H9 (cell line): Measurements from ENCODE around the gene MXD3. TPM values are rescaled to one million over a fixed set of nuclear protein-coding genes. Genes with fewer than 3 reads are reported as not detected.

Source experiments
- DNase-seq: peaks from one replicate; pipeline ENCODE4 v3.0.0-alpha.2; 2017
- H2AFZ ChIP-seq: one replicate; pipeline ENCODE4 v1.6.1; 2013; ENCODE audit warnings: mild to moderate bottlenecking, low read length, control low read depth, moderate library complexity
- H2AK5ac ChIP-seq: 2 replicates; pipeline ENCODE4 v1.6.1; 2013; ENCODE audit warnings: low read length, control low read depth, mixed read lengths; ENCODE audit not compliant: insufficient read length
- H2BK120ac ChIP-seq: one replicate; pipeline ENCODE4 v1.6.1; 2013; ENCODE audit warnings: low read depth, mild to moderate bottlenecking, low read length, control low read depth, inconsistent platforms; ENCODE audit not compliant: poor library complexity, severe bottlenecking
- H2BK12ac ChIP-seq: 2 replicates; pipeline ENCODE4 v1.6.1; 2013; ENCODE audit warnings: low read length, control low read depth, mixed read lengths, low read depth; ENCODE audit not compliant: insufficient read length
- H2BK15ac ChIP-seq: 2 replicates; pipeline ENCODE4 v1.6.1; 2013; ENCODE audit warnings: low read depth, low read length, control low read depth
- H2BK20ac ChIP-seq: one replicate; pipeline ENCODE4 v1.6.1; 2013; ENCODE audit warnings: low read depth, mild to moderate bottlenecking, low read length, control low read depth, inconsistent platforms; ENCODE audit not compliant: poor library complexity, severe bottlenecking
- H2BK5ac ChIP-seq: 2 replicates; pipeline ENCODE4 v1.6.1; 2013; ENCODE audit warnings: low read length, control low read depth, mixed read lengths; ENCODE audit not compliant: insufficient read length
- H3K14ac ChIP-seq: 2 replicates; pipeline ENCODE4 v1.6.1; 2013; ENCODE audit warnings: low read length, control low read depth; ENCODE audit not compliant: insufficient read depth
- H3K18ac ChIP-seq: 2 replicates; pipeline ENCODE4 v1.6.1; 2013; ENCODE audit warnings: low read depth, mild to moderate bottlenecking, mixed read lengths, low read length, control low read depth; ENCODE audit not compliant: insufficient read length
- H3K23ac ChIP-seq: 2 replicates; pipeline ENCODE4 v1.6.1; 2013; ENCODE audit warnings: low read length, control low read depth, mixed read lengths, low read depth; ENCODE audit not compliant: insufficient read length
- H3K23me2 ChIP-seq: 2 replicates; pipeline ENCODE4 v1.6.1; 2013; ENCODE audit warnings: low read depth, mild to moderate bottlenecking, mixed read lengths, low read length, control low read depth; ENCODE audit not compliant: insufficient read length, poor library complexity, severe bottlenecking
- H3K27ac ChIP-seq: 2 replicates; pipeline ENCODE4 v1.5.1; 2013; ENCODE audit warnings: low read length, control low read depth, mixed read lengths, low read depth; ENCODE audit not compliant: insufficient read length
- H3K27me3 ChIP-seq: 2 replicates; pipeline ENCODE4 v1.6.1; 2013; ENCODE audit warnings: low read length, control low read depth, inconsistent platforms; ENCODE audit not compliant: insufficient read depth
- H3K4ac ChIP-seq: 2 replicates; pipeline ENCODE4 v1.6.1; 2013; ENCODE audit warnings: low read depth, mild to moderate bottlenecking, control low read depth, inconsistent platforms, low read length, moderate library complexity
- H3K4me1 ChIP-seq: 2 replicates; pipeline ENCODE4 v1.6.1; 2013; ENCODE audit warnings: low read length, control low read depth, inconsistent platforms; ENCODE audit not compliant: insufficient read depth
- H3K4me2 ChIP-seq: 2 replicates; pipeline ENCODE4 v1.6.1; 2013; ENCODE audit warnings: low read length, control low read depth, mixed read lengths; ENCODE audit not compliant: insufficient read length, insufficient read depth
- H3K56ac ChIP-seq: 2 replicates; pipeline ENCODE4 v1.6.1; 2013; ENCODE audit warnings: low read depth, mild to moderate bottlenecking, mixed read lengths, low read length, control low read depth; ENCODE audit not compliant: insufficient read length
- H3K79me1 ChIP-seq: 2 replicates; pipeline ENCODE4 v1.6.1; 2013; ENCODE audit warnings: low read depth, mild to moderate bottlenecking, moderate library complexity, low read length, control low read depth, inconsistent platforms; ENCODE audit not compliant: insufficient read depth, poor library complexity, severe bottlenecking
- H3K79me2 ChIP-seq: 2 replicates; pipeline ENCODE4 v1.6.1; 2013; ENCODE audit warnings: low read length, control low read depth, inconsistent platforms; ENCODE audit not compliant: insufficient read depth
- H3K9ac ChIP-seq: 2 replicates; pipeline ENCODE4 v1.6.1; 2013; ENCODE audit warnings: low read length, control low read depth, mixed read lengths; ENCODE audit not compliant: insufficient read length; ENCODE audit errors: extremely low read depth
- H3K9me3 ChIP-seq: one replicate; pipeline ENCODE4 v1.6.1; 2013; ENCODE audit warnings: low read depth, low read length, inconsistent platforms; ENCODE audit not compliant: control insufficient read depth
- H3T11ph ChIP-seq: one replicate; pipeline ENCODE4 v1.6.1; 2013; ENCODE audit warnings: mild to moderate bottlenecking, low read length, control low read depth, inconsistent platforms
- H4K20me1 ChIP-seq: one replicate; pipeline ENCODE4 v1.6.1; 2013; ENCODE audit not compliant: control insufficient read depth, insufficient read length, insufficient read depth
- H4K5ac ChIP-seq: 2 replicates; pipeline ENCODE4 v1.6.1; 2013; ENCODE audit warnings: low read depth, mild to moderate bottlenecking, mixed read lengths, low read length, control low read depth; ENCODE audit not compliant: insufficient read length
- H4K8ac ChIP-seq: replicated peaks from 2 replicates; pipeline ENCODE4 v1.6.1; 2013; ENCODE audit warnings: low read length, control low read depth, mixed read lengths, low read depth; ENCODE audit not compliant: insufficient read length
- H4K91ac ChIP-seq: 2 replicates; pipeline ENCODE4 v1.6.1; 2013; ENCODE audit warnings: low read depth, mild to moderate bottlenecking, moderate library complexity, mixed read lengths, low read length, control low read depth; ENCODE audit not compliant: insufficient read length
- H3K27ac Mint-ChIP-seq, 3 experiments: 2 replicates in 2 of 3; 3 replicates in 1 of 3; pipeline ENCODE4 v1.8.0; 2020 to 2021; ENCODE audit warnings: mixed read lengths in 3 of 3, mild to moderate bottlenecking in 1 of 3, moderate library complexity in 1 of 3
- H3K27me3 Mint-ChIP-seq: 2 replicates; pipeline ENCODE4 v1.8.0; 2021; ENCODE audit warnings: low read depth, mild to moderate bottlenecking, moderate library complexity, mixed read lengths
- H3K36me3 Mint-ChIP-seq, 3 experiments: 2 replicates in 2 of 3; 3 replicates in 1 of 3; pipeline ENCODE4 v1.8.0; 2020 to 2021; ENCODE audit warnings: low read depth in 3 of 3, mixed read lengths in 3 of 3; ENCODE audit not compliant: insufficient read depth in 1 of 3
- H3K4me1 Mint-ChIP-seq, 2 experiments: 2 replicates each; pipeline ENCODE4 v1.8.0; 2020; ENCODE audit warnings: mixed read lengths in 2 of 2
- H3K4me3 Mint-ChIP-seq, 2 experiments: 2 replicates in 1 of 2; 3 replicates in 1 of 2; pipeline ENCODE4 v1.8.0; 2020 to 2021; ENCODE audit warnings: mild to moderate bottlenecking in 2 of 2, mixed read lengths in 2 of 2, moderate library complexity in 1 of 2
- H3K9me3 Mint-ChIP-seq, 2 experiments: 2 replicates in 1 of 2; 3 replicates in 1 of 2; pipeline ENCODE4 v1.8.0; 2020; ENCODE audit warnings: mild to moderate bottlenecking in 2 of 2, mixed read lengths in 2 of 2, moderate library complexity in 1 of 2
- CTCF ChIP-seq: fragments of 200-600 bp; sonication (generic); conservative IDR thresholded peaks from 3 replicates; pipeline ENCODE4 v1.8.0; 2021; ENCODE audit warnings: antibody characterized with exemption, mild to moderate bottlenecking
- WGBS: extraction: QIAGEN DNeasy Blood & Tissue Kit; methylation state at CpG from one replicate; pipeline ENCODE4 v1.1.7; 2013; ENCODE audit warnings: missing lambda C conversion rate, low lambda C conversion rate, mixed read lengths; ENCODE audit not compliant: insufficient read length; ENCODE audit errors: extremely low coverage; 5-methylcytosine and 5-hydroxymethylcytosine counted together
- total RNA-seq: library from RNA; stranded (reverse); gene quantifications from 2 replicates; pipeline ENCODE4 v1.2.1, GENCODE V29; 2021

MXD3 gene
- total RNA-seq, 1 experiment from 2014 or later, result 9.8 TPM

GRCh38 chr5:177313561-177314259 is 2.0 kb upstream of the MXD3 start:
- Histone ChIP-seq H2AFZ (no peak overlapping the region), H2AK5ac (no peak overlapping the region), H3K4me2 (no peak overlapping the region), H3K18ac (no peak overlapping the region), H2BK12ac (no peak overlapping the region), H3K9ac (no peak overlapping the region), H4K8ac (no peak overlapping the region), H2BK20ac (no peak overlapping the region), H3K4me1 (no peaks in the 10 kb centered on the region), H3K4ac (no peak overlapping the region), H3K79me1 (no peaks in the 10 kb centered on the region), H4K91ac (no peak overlapping the region), H4K5ac (no peak overlapping the region), H2BK15ac (no peak overlapping the region), H3K27me3 (no peaks in the 10 kb centered on the region), H3K27ac (no peak overlapping the region), H3K79me2 (no peaks in the 10 kb centered on the region), H3K23me2 (peaks cover 14% of the 10 kb centered on the region), H3T11ph (no peak overlapping the region), H3K9me3 (no peaks in the 10 kb centered on the region), H3K56ac (no peak overlapping the region), H3K14ac (no peak overlapping the region), H4K20me1 (no peaks in the 10 kb centered on the region), H2BK5ac (no peak overlapping the region), H2BK120ac (no peak overlapping the region), H3K23ac (no peak overlapping the region)
- H3K36me3 Mint-ChIP-seq, result peaks cover 0 to 4% (median 0%) of the 10 kb centered on the region in 3 experiments; a peak in 1 of 7 replicates
- peaks cover 19 to 27% of the 10 kb centered on the region in 2 experiments for H3K4me1 Mint-ChIP-seq
- no peak for DNase-seq
- TF ChIP-seq CTCF, result no peak
- H3K27me3 Mint-ChIP-seq, result no peaks in the 10 kb centered on the region; the same call in 1 of the 2 replicates
- no peak overlapping the region for H3K27ac Mint-ChIP-seq
- WGBS, result no CpG with 5 or more reads among the region's 15 CpGs
- no peak overlapping the region; a peak in 2 of 5 replicates for H3K4me3 Mint-ChIP-seq
- no peaks in the 10 kb centered on the region for H3K9me3 Mint-ChIP-seq
